HEK293T (cell line): ENCODE measurements around the gene SLC25A21.

Experiments
- CTCF ChIA-PET: fragments of 350-600 bp; formaldehyde crosslinking; extraction: SDS; loops from one replicate; lab custom pipeline; 2021; ENCODE audit warnings: antibody characterized with exemption, inconsistent platforms; lab: Yijun Ruan, JAX
- POLR2A ChIA-PET: fragments of 350-600 bp; formaldehyde crosslinking; extraction: SDS; loops from one replicate; lab custom pipeline; 2020; ENCODE audit warnings: antibody characterized with exemption, inconsistent platforms; lab: Yijun Ruan, JAX
- DNase-seq: peaks from one replicate; pipeline ENCODE4 v3.0.0; 2012; ENCODE audit warnings: mixed read lengths; ENCODE audit errors: extremely low spot score
- ARNT ChIP-seq: fragments of 450-650 bp; IDR thresholded peaks from 2 replicates; pipeline ENCODE4 v1.6.1; 2017; ENCODE audit warnings: mild to moderate bottlenecking
- BHLHE40 ChIP-seq: fragments of 450-650 bp; IDR thresholded peaks from 2 replicates; pipeline ENCODE4 v1.6.1; 2016; ENCODE audit warnings: mild to moderate bottlenecking, moderate library complexity, borderline replicate concordance
- CTBP1 ChIP-seq: fragments of 450-650 bp; IDR thresholded peaks from 2 replicates; pipeline ENCODE4 v1.6.1; 2016; ENCODE audit warnings: borderline replicate concordance
- ELF4 ChIP-seq: fragments of 450-650 bp; IDR thresholded peaks from 2 replicates; pipeline ENCODE4 v1.6.1; 2017; ENCODE audit warnings: antibody characterized with exemption
- FOXA1 ChIP-seq: fragments of 450-650 bp; IDR thresholded peaks from 2 replicates; pipeline ENCODE4 v1.6.1; 2016; ENCODE audit warnings: mild to moderate bottlenecking
- FOXK2 ChIP-seq: fragments of 450-650 bp; IDR thresholded peaks from 2 replicates; pipeline ENCODE4 v1.6.1; 2016; ENCODE audit warnings: mild to moderate bottlenecking
- FOXM1 ChIP-seq: fragments of 450-650 bp; IDR thresholded peaks from 2 replicates; pipeline ENCODE4 v1.6.1; 2017; ENCODE audit warnings: mild to moderate bottlenecking, borderline replicate concordance
- HDGF ChIP-seq: fragments of 450-650 bp; IDR thresholded peaks from 2 replicates; pipeline ENCODE4 v1.6.1; 2017; ENCODE audit warnings: antibody characterized with exemption, borderline replicate concordance
- L3MBTL2 ChIP-seq: fragments of 450-650 bp; conservative IDR thresholded peaks from 2 replicates; pipeline ENCODE4 v1.6.1; 2016; ENCODE audit warnings: mild to moderate bottlenecking
- LEF1 ChIP-seq: fragments of 450-650 bp; IDR thresholded peaks from 2 replicates; pipeline ENCODE4 v1.6.1; 2017; ENCODE audit warnings: mild to moderate bottlenecking, borderline replicate concordance
- NFRKB ChIP-seq: fragments of 450-650 bp; IDR thresholded peaks from 2 replicates; pipeline ENCODE4 v1.6.1; 2016; ENCODE audit warnings: mild to moderate bottlenecking, moderate library complexity
- PKNOX1 ChIP-seq: fragments of 450-650 bp; IDR thresholded peaks from 2 replicates; pipeline ENCODE4 v1.6.1; 2016
- SP1 ChIP-seq: fragments of 450-650 bp; IDR thresholded peaks from 2 replicates; pipeline ENCODE4 v1.6.1; 2017
- SUZ12 ChIP-seq: fragments of 450-650 bp; IDR thresholded peaks from 2 replicates; pipeline ENCODE4 v1.6.1; 2016; ENCODE audit warnings: mild to moderate bottlenecking
- TARDBP ChIP-seq: fragments of 450-650 bp; IDR thresholded peaks from 2 replicates; pipeline ENCODE4 v1.6.1; 2016
- ZNF384 ChIP-seq: fragments of 450-650 bp; IDR thresholded peaks from 2 replicates; pipeline ENCODE4 v1.6.1; 2016

The SLC25A21 gene

GRCh38 chr14:36955376-36955775 is 217.0 kb downstream of the SLC25A21 start:
- POLR2A ChIA-PET, result no interaction called here
- CTCF ChIA-PET, result interaction anchor here (0.6 to 1.4 kb wide), 2 partner anchors 162 to 265 kb away, joined by 3 to 5 read pairs; no protein-coding TSS in a partner anchor
- no peak for DNase-seq
- TF ChIP-seq SUZ12, result no peak
- no peak for TF ChIP-seq PKNOX1
- no peak for TF ChIP-seq FOXA1
- TF ChIP-seq CTBP1, result no peak
- TF ChIP-seq ARNT, result no peak
- TF ChIP-seq HDGF, result no peak
- TF ChIP-seq SP1, result no peak
- no peak for TF ChIP-seq FOXK2
- no peak for TF ChIP-seq NFRKB
- TF ChIP-seq ELF4, result no peak
- no peak for TF ChIP-seq LEF1
- TF ChIP-seq L3MBTL2, result no peak
- no peak for TF ChIP-seq BHLHE40
- no peak for TF ChIP-seq FOXM1
- no peak for TF ChIP-seq TARDBP
- TF ChIP-seq ZNF384, result no peak

- ChIA-PET POLR2A (no interaction called here), CTCF (interaction anchor here (0.7 to 1.2 kb wide), 2 partner anchors 10 to 249 kb away, joined by 3 to 6 read pairs; no protein-coding TSS in a partner anchor)
- TF ChIP-seq FOXK2 (no peak), NFRKB (no peak), FOXM1 (no peak), FOXA1 (no peak), TARDBP (no peak), SP1 (no peak), HDGF (no peak), CTBP1 (no peak), PKNOX1 (no peak), ELF4 (no peak), L3MBTL2 (no peak), ARNT (no peak), ZNF384 (no peak), SUZ12 (no peak), LEF1 (no peak), BHLHE40 (no peak)
- DNase-seq, result no peak
Observed at GRCh38 chr14:36952689-36953088, 219.7 kb downstream of the SLC25A21 start.

DNA sequence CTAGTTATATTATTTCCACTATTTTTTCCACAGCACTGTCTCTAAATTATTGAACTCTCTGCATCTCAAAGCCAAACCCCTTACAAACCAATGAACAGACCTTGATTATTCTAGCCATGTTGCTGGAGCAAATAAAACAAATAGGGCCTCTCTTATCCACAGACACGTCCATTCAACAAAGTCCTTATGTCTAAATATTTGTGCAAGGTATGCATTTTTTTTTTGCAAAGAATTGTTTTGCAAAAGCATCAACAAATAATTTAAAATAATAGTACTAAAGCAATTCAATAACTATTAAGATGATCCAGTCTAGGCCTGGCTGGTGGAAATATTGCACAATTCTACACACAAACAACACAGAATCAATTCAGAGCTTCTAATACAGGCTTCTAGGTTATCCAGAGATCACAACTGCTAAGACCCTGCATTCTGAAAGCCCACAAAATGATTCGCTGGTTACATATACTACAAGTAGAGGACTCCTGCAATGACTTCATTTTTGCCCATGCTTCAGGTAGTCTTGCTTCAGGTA is 221.0 kb downstream of the SLC25A21 start:
- ChIA-PET POLR2A (no interaction called here), CTCF (no interaction called here)
- TF ChIP-seq TARDBP, result no peak
- TF ChIP-seq ELF4, result no peak
- TF ChIP-seq FOXK2, result no peak
- no peak for TF ChIP-seq FOXA1
- no peak for TF ChIP-seq BHLHE40
- no peak for TF ChIP-seq ZNF384
- no peak for TF ChIP-seq FOXM1
- TF ChIP-seq ARNT, result no peak
- TF ChIP-seq PKNOX1, result no peak
- DNase-seq, result no peak

DNA sequence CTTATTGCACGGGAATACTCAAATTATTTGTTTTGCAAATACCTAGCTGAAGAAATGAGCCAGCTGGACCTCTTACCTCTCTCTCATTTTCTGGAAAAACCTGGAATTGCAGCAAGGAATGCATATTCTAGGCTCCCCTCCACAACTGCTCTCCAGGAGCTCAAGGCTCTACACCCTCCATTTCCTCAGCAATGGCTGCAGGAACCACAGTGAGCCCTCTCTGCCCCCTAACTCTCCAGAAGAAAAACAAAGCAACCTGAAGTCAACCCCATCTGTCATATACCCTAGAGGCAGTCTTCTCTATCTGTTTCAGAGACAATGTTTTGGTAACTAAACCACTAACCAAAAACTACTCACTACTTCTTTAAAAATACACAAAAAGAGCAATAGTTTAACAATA is 221.6 kb downstream of the SLC25A21 start:
- ChIA-PET CTCF (no interaction called here), POLR2A (no interaction called here)
- no peak for DNase-seq
- TF ChIP-seq LEF1, result no peak
- no peak for TF ChIP-seq CTBP1

- no peak for DNase-seq
- CTCF ChIA-PET, result interaction anchor here (0.7 kb wide), 1 partner anchor 168 kb away, joined by 4 read pairs; no protein-coding TSS in a partner anchor
- POLR2A ChIA-PET, result no interaction called here
- TF ChIP-seq BHLHE40 (no peak), ZNF384 (no peak), SUZ12 (no peak), L3MBTL2 (no peak), FOXM1 (no peak), PKNOX1 (no peak)
Observed at GRCh38 chr14:36949371-36949770, 223.0 kb downstream of the SLC25A21 start.

- peak; percentile 66; the same call in 1 of the 2 replicates for TF ChIP-seq CTBP1
- no peak for TF ChIP-seq ELF4
- TF ChIP-seq TARDBP, result no peak
- 0 out of 2 replicates have a peak, but pooled peaks have one; percentile 15 for TF ChIP-seq ARNT
- peak; percentile 59; the same call in 1 of the 2 replicates for TF ChIP-seq FOXA1
- no peak for TF ChIP-seq FOXK2
- no peak for TF ChIP-seq SUZ12
- no peak for TF ChIP-seq HDGF
- peak; percentile 87 for TF ChIP-seq PKNOX1
- TF ChIP-seq SP1, result no peak
- no peak for TF ChIP-seq LEF1
- TF ChIP-seq L3MBTL2, result no peak
- ChIA-PET POLR2A (interaction anchor here (1.6 kb wide), 1 partner anchor 195 kb away, joined by 3 read pairs; no protein-coding TSS in a partner anchor), CTCF (interaction anchor here (0.7 to 1.3 kb wide), 2 partner anchors 169 to 202 kb away, joined by 3 to 4 read pairs; no protein-coding TSS in a partner anchor)
- DNase-seq, result no peak
Observed at GRCh38 chr14:36948157-36948859, 224.1 kb downstream of the SLC25A21 start.
